KMS-11 (cell line): Measurements from ENCODE around the gene CHKB.

Experiments used
- H2AFZ ChIP-seq: fragments of 200-600 bp; sonication (generic); 2 replicates; pipeline ENCODE4 v1.6.1; 2016; ENCODE audit warnings: antibody characterized with exemption, mixed run types, low read depth
- H3K27ac ChIP-seq: fragments of 200-600 bp; sonication (generic); 2 replicates; pipeline ENCODE4 v1.6.1; 2016; ENCODE audit warnings: mild to moderate bottlenecking, mixed run types
- H3K27me3 ChIP-seq: fragments of 200-600 bp; sonication (generic); 2 replicates; pipeline ENCODE4 v1.6.1; 2017; ENCODE audit warnings: mild to moderate bottlenecking, low read depth, mixed run types, moderate library complexity; ENCODE audit not compliant: insufficient read depth
- H3K36me3 ChIP-seq: fragments of 200-600 bp; sonication (generic); 2 replicates; pipeline ENCODE4 v1.6.1; 2017; ENCODE audit warnings: mild to moderate bottlenecking, mixed run types; ENCODE audit not compliant: insufficient read depth
- H3K4me1 ChIP-seq: fragments of 200-600 bp; sonication (generic); 2 replicates; pipeline ENCODE4 v1.6.1; 2016; ENCODE audit warnings: mild to moderate bottlenecking, low read depth, mixed run types; ENCODE audit not compliant: poor library complexity, severe bottlenecking
- H3K4me2 ChIP-seq: fragments of 200-600 bp; sonication (generic); 2 replicates; pipeline ENCODE4 v1.7.0; 2016; ENCODE audit warnings: mild to moderate bottlenecking, mixed run types
- H3K4me3 ChIP-seq: fragments of 200-600 bp; sonication (generic); IDR thresholded peaks from 2 replicates; pipeline ENCODE4 v1.6.1; 2017; ENCODE audit warnings: low read depth, low read length, mixed read lengths; ENCODE audit not compliant: insufficient read depth
- H3K79me2 ChIP-seq: fragments of 200-600 bp; sonication (generic); 2 replicates; pipeline ENCODE4 v1.6.1; 2016; ENCODE audit warnings: low read depth, mixed run types; ENCODE audit not compliant: insufficient read depth
- H3K9ac ChIP-seq: fragments of 200-600 bp; sonication (generic); 2 replicates; pipeline ENCODE4 v1.6.1; 2016; ENCODE audit warnings: mild to moderate bottlenecking, mixed run types
- H4K20me1 ChIP-seq: fragments of 200-600 bp; sonication (generic); 2 replicates; pipeline ENCODE4 v1.6.1; 2016; ENCODE audit warnings: mild to moderate bottlenecking, mixed run types; ENCODE audit not compliant: insufficient read depth
- TF ChIP-seq, protein P1 (sequence below): fragments of 200-600 bp; sonication (generic); conservative IDR thresholded peaks from 2 replicates; pipeline ENCODE4 v1.6.1; 2017; ENCODE audit warnings: low read depth, mild to moderate bottlenecking, antibody characterized with exemption, low read length, moderate library complexity, mixed read lengths

The CHKB gene

DNA sequence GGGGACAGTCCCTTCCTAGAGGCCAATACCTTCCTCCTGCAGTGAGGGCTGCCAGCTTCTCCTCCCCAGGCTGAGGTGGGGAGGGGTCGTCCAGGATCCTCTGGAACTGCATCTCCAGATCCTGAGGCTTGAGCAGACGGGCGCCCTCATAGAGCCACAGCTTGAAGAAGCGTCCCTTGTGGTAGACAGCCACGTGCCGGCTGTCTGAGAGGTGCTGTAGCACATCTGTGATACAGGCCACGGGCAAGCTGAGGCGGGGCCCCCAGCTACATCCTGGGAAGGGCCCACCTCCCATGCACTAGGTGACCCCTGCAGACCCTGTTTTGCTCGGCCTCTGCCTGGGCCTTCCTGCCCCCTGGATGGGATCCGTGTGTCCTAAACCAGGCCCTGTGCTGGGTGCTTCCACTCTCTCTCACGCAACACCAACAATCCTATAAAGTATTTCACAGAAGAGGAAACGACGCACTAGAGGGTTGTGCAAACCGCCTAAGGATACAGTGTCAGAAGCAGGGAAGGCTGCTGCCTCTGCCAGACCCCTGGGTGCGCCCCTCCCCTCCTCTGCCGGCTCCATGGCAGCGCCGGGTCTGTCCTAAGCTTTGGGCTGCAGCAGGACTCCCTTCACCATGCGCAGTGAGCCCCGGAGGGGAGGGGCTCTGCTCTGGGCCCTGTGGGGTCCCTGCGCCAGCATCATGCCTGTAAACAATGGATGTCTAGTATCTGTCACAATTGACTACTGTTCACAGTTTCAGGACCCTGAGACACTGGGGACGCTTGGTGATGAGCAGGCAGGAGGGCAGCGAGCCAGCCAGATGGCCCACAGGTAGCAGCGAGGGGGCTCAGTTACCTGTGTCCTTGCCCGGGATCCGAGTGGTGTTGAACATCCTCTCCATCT lies 8.9 kb downstream of the CHKB start:
- H3K27ac ChIP-seq = no peak overlapping the region
- no peak overlapping the region for H3K9ac ChIP-seq
- H2AFZ ChIP-seq = no peak overlapping the region
- H3K27me3 ChIP-seq = no peaks in the 10 kb centered on the region
- H3K36me3 ChIP-seq = no peaks in the 10 kb centered on the region
- no peaks in the 10 kb centered on the region for H3K79me2 ChIP-seq
- H4K20me1 ChIP-seq = no peaks in the 10 kb centered on the region
- TF ChIP-seq, protein P1, sequence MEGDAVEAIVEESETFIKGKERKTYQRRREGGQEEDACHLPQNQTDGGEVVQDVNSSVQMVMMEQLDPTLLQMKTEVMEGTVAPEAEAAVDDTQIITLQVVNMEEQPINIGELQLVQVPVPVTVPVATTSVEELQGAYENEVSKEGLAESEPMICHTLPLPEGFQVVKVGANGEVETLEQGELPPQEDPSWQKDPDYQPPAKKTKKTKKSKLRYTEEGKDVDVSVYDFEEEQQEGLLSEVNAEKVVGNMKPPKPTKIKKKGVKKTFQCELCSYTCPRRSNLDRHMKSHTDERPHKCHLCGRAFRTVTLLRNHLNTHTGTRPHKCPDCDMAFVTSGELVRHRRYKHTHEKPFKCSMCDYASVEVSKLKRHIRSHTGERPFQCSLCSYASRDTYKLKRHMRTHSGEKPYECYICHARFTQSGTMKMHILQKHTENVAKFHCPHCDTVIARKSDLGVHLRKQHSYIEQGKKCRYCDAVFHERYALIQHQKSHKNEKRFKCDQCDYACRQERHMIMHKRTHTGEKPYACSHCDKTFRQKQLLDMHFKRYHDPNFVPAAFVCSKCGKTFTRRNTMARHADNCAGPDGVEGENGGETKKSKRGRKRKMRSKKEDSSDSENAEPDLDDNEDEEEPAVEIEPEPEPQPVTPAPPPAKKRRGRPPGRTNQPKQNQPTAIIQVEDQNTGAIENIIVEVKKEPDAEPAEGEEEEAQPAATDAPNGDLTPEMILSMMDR = no peak
- H3K4me3 ChIP-seq = no peak overlapping the region
- no peak overlapping the region for H3K4me2 ChIP-seq
- no peaks in the 10 kb centered on the region for H3K4me1 ChIP-seq

DNA sequence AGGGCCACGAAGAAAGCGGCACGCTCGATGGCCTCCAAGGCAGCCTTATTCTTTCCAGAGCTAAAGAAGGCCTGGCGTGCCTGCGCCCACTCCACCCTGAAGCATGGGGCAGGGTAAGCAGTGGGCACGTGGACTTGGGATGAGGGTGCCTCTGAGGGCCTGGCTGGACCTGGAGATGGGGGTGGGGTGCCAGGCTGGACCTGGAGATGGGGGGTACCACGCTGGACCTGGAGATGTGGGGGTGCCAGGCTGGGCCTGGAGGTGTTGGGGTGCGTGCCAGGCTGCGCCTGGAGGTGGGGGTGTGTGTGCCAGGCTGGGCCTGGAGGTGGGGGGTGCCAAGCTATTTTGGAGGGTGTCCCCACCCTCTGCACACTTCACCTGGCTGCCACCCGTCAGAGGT lies 9.7 kb downstream of the CHKB start:
- Histone ChIP-seq H3K36me3 (no peaks in the 10 kb centered on the region), H3K4me3 (no peak overlapping the region), H3K4me2 (no peak overlapping the region), H2AFZ (no peak overlapping the region), H3K4me1 (no peaks in the 10 kb centered on the region), H3K79me2 (no peaks in the 10 kb centered on the region), H3K9ac (no peak overlapping the region), H4K20me1 (no peaks in the 10 kb centered on the region), H3K27ac (no peak overlapping the region), H3K27me3 (no peaks in the 10 kb centered on the region)
- TF ChIP-seq, protein P1 = no peak

DNA sequence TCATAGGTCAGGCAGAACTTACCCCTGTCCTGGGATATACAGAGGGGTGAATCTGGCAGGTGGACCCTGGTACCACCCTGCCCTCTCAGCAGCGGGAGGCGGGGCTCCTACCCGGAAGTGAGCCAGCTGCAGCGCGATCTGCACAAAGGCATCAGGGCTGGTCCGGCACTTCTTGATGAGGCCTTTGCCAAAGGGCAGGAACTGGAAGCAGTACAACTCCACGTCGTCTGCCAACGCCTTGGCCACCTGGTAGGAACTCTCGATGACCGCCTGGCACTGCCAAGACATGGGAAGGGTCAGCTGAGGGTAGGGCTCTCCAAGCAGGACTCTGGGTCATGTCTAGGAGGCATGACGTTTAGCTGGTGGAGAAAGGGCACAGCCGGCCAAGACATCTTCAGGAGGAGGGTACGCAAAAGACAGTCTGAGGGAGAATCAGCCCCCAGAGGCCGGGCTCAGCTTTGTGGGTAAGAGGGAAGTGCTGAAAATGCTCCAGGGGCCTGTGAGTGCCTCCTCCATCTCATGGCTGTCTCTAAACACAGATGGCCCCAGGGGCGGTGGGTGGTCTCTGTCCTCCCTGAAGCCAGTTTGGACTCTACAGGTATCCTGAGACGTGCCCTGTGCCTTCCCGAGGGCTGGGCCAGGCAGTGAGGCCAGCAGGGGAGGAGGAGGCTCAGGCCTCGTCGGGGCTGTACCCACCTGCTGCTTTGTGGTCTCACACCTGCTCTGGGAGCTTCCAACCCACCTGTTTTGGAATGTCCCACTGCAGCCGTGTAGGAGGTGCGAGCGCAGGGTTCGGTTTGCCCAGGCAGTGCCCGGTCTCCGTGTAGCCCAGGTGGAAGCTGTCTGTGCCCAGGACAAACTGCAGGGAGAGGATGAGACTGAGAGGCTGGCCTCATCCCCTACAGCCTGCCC lies 11.1 kb downstream of the CHKB start:
- no peaks in the 10 kb centered on the region for H3K27me3 ChIP-seq
- no peak overlapping the region for H3K4me2 ChIP-seq
- no peak overlapping the region for H3K4me3 ChIP-seq
- no peaks in the 10 kb centered on the region for H3K4me1 ChIP-seq
- no peaks in the 10 kb centered on the region for H3K79me2 ChIP-seq
- no peak overlapping the region for H2AFZ ChIP-seq
- no peak overlapping the region for H3K27ac ChIP-seq
- H4K20me1 ChIP-seq = no peaks in the 10 kb centered on the region
- H3K9ac ChIP-seq = no peak overlapping the region
- H3K36me3 ChIP-seq = no peaks in the 10 kb centered on the region
- TF ChIP-seq, protein P1 = no peak

DNA sequence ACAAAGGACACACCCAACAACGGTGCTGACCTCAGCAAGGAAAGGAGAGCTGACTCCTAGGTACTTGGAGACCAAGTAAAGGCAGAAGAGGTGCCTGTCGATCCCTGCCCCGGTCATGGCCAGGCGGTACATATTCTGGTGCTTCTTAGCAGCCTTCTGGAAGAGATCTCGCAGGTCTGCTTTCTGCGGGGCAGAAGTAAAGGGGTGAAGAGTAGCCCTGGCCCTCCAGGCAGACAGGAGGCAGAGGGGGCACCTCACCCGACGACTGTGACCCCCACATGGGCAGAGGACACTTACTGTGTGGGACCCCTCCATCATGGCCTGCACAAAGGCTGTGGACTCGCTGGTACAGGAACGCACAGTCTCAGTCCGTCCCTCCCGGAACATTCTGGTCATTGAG lies 11.8 kb downstream of the CHKB start:
- no peak overlapping the region for H3K9ac ChIP-seq
- H3K79me2 ChIP-seq = no peaks in the 10 kb centered on the region
- H3K4me1 ChIP-seq = no peaks in the 10 kb centered on the region
- H3K27me3 ChIP-seq = no peaks in the 10 kb centered on the region
- no peak overlapping the region for H3K4me3 ChIP-seq
- H2AFZ ChIP-seq = no peak overlapping the region
- no peak overlapping the region for H3K27ac ChIP-seq
- TF ChIP-seq, protein P1 = no peak
- no peak overlapping the region for H3K4me2 ChIP-seq
- no peaks in the 10 kb centered on the region for H3K36me3 ChIP-seq
- H4K20me1 ChIP-seq = no peaks in the 10 kb centered on the region
